Tibial nerve (tissue), 4 donors: ENCODE measurements around the gene MPHOSPH6. TPM values are rescaled to one million over a fixed set of nuclear protein-coding genes. Genes with fewer than 3 reads are reported as not detected.
"Not testable (repeated sequence)": the region's sequence is repeated elsewhere in the genome, so short reads cannot be mapped to it uniquely, and the experiment has no call there.

Experiments
- DNase-seq, 2 donors: peaks; one replicate each; pipeline ENCODE4 v3.0.0-alpha.2; 2019; ENCODE audit warnings: low spot score in 2 of 2
- H3K27ac ChIP-seq, 4 donors: fragments of 200-600 bp; sonication (generic) in 3 of 4; one replicate each; pipeline ENCODE4 v1.5.1; 2017 to 2019; ENCODE audit warnings: mild to moderate bottlenecking in 1 of 4
- H3K27me3 ChIP-seq, 2 donors: fragments of 200-600 bp; sonication (generic) in 1 of 2; one replicate each; pipeline versions ENCODE4 v1.5.1 to v1.6.0; 2017 to 2019
- H3K36me3 ChIP-seq, 3 donors: fragments of 200-600 bp; sonication (generic); one replicate each; pipeline ENCODE4 v1.5.1; 2018 to 2019
- H3K4me1 ChIP-seq, 4 donors: fragments of 200-600 bp; sonication (generic) in 3 of 4; one replicate each; pipeline ENCODE4 v1.5.1; 2017 to 2019
- H3K4me3 ChIP-seq, 4 donors: fragments of 200-600 bp; sonication (generic) in 3 of 4; one replicate each; pipeline ENCODE4 v1.5.1; 2017 to 2019; ENCODE audit warnings: mild to moderate bottlenecking in 1 of 4, moderate library complexity in 1 of 4
- H3K9me3 ChIP-seq, 4 donors: fragments of 200-600 bp; sonication (generic) in 3 of 4; one replicate each; pipeline ENCODE4 v1.5.1; 2017 to 2019
- EP300 ChIP-seq, 2 donors: sonication (generic); formaldehyde crosslinking; IDR thresholded peaks; one replicate each; pipeline ENCODE4 v1.6.1; 2017; ENCODE audit warnings: antibody characterized with exemption in 2 of 2, mild to moderate bottlenecking in 1 of 2
- POLR2A ChIP-seq, 2 donors: fragments of 450-650 bp; IDR thresholded peaks; one replicate each; pipeline ENCODE4 v1.6.1; 2017; ENCODE audit warnings: antibody characterized with exemption in 2 of 2, mild to moderate bottlenecking in 2 of 2, moderate library complexity in 2 of 2
- WGBS, 2 donors: methylation state at CpG; one replicate each; pipeline ENCODE4 v1.1.5; 2018; 5-methylcytosine and 5-hydroxymethylcytosine counted together
- total RNA-seq, 4 donors: library from RNA; depleted of rRNA; stranded (reverse); fragments of >200 nt; gene quantifications; one replicate each; pipeline ENCODE4 v1.1.0, GENCODE V29; 2016
- TF ChIP-seq, protein P1 (sequence below), 5 experiments: fragments of 200-600 bp in 3 of 5; fragments of 450-650 bp in 2 of 5; sonication (generic) in 3 of 5; IDR thresholded peaks; one replicate each; pipeline ENCODE4 v1.5.1; 2016 to 2019; ENCODE audit warnings: antibody characterized with exemption in 5 of 5, mild to moderate bottlenecking in 3 of 5, moderate library complexity in 2 of 5

The MPHOSPH6 gene, protein sequence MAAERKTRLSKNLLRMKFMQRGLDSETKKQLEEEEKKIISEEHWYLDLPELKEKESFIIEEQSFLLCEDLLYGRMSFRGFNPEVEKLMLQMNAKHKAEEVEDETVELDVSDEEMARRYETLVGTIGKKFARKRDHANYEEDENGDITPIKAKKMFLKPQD
- total RNA-seq, result 10 to 100 TPM in 3 of 4 donors, 1 to 10 TPM in 1; 9.4 to 48.3 (median 29.7) TPM

DNA sequence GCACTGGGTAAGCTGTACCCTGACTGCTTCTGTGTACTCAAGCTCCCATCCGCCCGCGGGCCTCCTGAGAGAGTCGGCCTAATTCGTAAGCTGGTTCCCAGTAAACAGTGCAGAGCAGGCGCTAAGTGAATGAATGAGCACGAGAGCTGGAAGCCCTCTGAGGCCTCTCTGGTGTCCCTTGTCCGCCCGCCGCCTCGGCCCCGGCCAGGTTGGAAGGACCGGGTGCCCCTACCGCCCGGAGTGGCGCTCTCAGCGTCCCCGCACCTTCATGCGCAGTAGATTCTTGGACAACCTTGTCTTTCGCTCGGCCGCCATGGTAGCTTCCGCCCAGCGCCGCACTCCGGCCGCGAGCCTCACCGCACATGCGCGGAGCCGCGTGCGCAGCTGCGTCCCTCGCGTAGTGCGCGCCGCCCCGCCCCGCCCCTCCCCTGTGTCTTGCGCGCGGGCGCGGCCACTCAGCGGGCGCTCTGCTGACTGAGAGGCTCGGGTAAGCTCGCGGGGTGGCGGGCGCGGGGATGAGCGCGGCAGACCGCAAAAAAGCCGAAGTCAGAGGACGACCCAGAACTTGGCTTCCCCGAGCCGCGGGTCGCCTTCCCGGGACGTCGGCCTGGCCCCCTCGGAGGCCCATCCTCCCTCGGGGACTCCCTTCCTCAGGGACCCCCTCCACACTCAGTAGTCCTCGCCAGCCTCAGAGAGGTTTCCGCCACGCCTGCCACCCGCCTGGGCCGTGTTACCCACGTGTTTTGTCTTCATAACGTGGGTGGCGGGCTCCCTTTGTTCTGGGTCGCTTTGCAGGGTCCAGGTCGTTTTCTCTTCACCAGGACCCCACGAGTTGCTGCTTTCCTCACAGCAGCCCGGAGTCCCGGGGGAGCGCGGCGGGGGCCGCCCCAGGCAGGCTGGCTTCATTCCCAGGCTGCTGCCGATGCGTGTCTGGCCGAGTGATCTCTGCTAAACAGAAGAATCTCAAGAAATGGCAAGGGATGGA is at the start of gene MPHOSPH6:
TSS of gene MPHOSPH6 (minus strand) at position 364 of the 985 bp plus-strand sequence. CDS start at position 315, 49 bp downstream.
- peak; percentile 45 for TF ChIP-seq POLR2A (IDR thresholded peaks at IDR 0.05)
- peak in 1 of 2 donors; percentile 70 for TF ChIP-seq EP300 (IDR thresholded peaks at IDR 0.05)
- TF ChIP-seq, protein P1, sequence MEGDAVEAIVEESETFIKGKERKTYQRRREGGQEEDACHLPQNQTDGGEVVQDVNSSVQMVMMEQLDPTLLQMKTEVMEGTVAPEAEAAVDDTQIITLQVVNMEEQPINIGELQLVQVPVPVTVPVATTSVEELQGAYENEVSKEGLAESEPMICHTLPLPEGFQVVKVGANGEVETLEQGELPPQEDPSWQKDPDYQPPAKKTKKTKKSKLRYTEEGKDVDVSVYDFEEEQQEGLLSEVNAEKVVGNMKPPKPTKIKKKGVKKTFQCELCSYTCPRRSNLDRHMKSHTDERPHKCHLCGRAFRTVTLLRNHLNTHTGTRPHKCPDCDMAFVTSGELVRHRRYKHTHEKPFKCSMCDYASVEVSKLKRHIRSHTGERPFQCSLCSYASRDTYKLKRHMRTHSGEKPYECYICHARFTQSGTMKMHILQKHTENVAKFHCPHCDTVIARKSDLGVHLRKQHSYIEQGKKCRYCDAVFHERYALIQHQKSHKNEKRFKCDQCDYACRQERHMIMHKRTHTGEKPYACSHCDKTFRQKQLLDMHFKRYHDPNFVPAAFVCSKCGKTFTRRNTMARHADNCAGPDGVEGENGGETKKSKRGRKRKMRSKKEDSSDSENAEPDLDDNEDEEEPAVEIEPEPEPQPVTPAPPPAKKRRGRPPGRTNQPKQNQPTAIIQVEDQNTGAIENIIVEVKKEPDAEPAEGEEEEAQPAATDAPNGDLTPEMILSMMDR (IDR thresholded peaks at IDR 0.05), result peak in 2 of 5 experiments; percentile 39 to 48
- Histone ChIP-seq H3K27me3 (no peaks in the 10 kb centered on the region), H3K9me3 (no peaks in the 10 kb centered on the region), H3K4me1 (peaks cover 0 to 19% (median 3%) of the 10 kb centered on the region in 4 donors), H3K27ac (peak within 1 kb of the TSS; percentile 47 to 85 (median 78)), H3K36me3 (peaks cover 0 to 25% (median 0%) of the 10 kb centered on the region in 3 donors), H3K4me3 (peak within 1 kb of the TSS; percentile 39 to 95 (median 74))
- DNase-seq, result peak; percentile 82 to 86
- WGBS, 2 donors, result 0 to 1% methylated on average over 39 to 65 of the region's 89 CpGs

DNA sequence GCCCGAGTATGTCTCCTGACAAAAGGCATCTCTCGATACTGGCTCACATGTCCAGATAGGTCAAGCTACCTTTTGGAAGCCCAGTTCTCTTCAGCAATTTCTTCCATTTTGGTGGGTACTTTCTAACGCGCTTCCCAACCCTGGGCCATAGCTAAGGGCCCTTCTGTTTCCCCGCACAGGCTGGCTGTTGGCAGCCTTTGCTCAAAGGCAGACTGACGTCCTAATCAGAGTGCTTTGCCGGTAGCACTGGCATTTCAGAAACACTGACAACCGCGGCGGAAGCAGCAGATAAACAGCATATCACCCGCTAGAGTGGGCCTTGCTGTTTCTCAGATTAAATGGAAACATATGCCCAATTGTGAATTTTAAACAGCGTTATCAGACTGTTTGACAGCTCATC is 49.3 kb upstream of the MPHOSPH6 start:
- no peak for DNase-seq
- Histone ChIP-seq H3K36me3 (no peaks in the 10 kb centered on the region), H3K4me1 (no peaks in the 10 kb centered on the region), H3K27me3 (no peaks in the 10 kb centered on the region), H3K4me3 (no peak overlapping the region), H3K27ac (no peak overlapping the region), H3K9me3 (no peaks in the 10 kb centered on the region)
- TF ChIP-seq, protein P1 (IDR thresholded peaks at IDR 0.05), result no peak
- TF ChIP-seq POLR2A (IDR thresholded peaks at IDR 0.05), result no peak
- WGBS, 2 donors, result 84 to 87% methylated on average over 12 of the region's 12 CpGs

DNA sequence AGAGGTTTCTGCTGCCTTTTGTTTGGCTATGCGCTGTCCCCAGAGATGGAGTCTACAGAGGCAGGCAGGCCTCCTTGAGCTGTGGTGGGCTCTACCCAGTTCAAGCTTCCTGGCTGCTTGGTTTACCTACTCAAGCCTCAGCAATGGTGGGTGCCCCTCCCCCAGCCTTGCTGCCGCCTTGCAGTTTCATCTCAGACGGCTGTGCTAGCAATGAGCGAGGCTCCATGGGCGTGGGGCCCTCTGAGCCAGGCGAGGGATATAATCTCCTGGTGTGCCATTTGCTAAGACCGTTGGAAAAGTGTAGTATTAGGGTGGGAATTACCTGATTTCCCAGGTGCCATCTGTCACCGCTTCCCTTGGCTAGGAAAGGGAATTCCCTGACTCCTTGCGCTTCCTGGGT is 39.3 kb upstream of the MPHOSPH6 start:
- not testable (repeated sequence) for H3K36me3 ChIP-seq, H3K27ac ChIP-seq, H3K4me1 ChIP-seq, DNase-seq, H3K4me3 ChIP-seq, H3K27me3 ChIP-seq
- peaks cover 0 to 15% (median 0%) of the 10 kb centered on the region in 4 donors for H3K9me3 ChIP-seq
- WGBS, 2 donors, result 86 to 92% methylated on average over 8 to 9 of the region's 9 CpGs

DNA sequence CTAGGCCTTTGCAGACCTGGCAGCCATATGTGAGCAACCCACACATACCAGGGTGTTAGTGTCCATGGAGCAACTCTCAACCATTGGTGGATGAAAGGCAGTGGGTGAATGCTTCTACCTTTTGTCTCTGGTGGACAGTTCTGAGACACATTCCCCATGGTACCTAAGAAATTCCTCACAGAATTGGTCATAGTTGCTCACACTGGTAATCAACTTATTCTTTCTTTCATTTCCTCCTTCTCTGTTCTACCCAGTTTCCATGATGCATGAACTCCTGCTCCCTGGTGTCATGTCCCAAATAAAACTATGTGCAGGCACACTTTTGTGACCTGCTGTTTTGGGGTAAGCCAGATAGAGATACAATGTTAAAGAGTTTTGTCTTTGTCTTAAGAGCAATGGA is 33.2 kb upstream of the MPHOSPH6 start:
- no peak overlapping the region for H3K4me3 ChIP-seq
- no peak for DNase-seq
- no peaks in the 10 kb centered on the region for H3K36me3 ChIP-seq
- H3K27me3 ChIP-seq, result no peaks in the 10 kb centered on the region
- no peak overlapping the region for H3K27ac ChIP-seq
- no peaks in the 10 kb centered on the region for H3K4me1 ChIP-seq
- no peaks in the 10 kb centered on the region for H3K9me3 ChIP-seq
- TF ChIP-seq, protein P1 (IDR thresholded peaks at IDR 0.05), result no peak
- no peak for TF ChIP-seq POLR2A (IDR thresholded peaks at IDR 0.05)
- no peak for TF ChIP-seq EP300 (IDR thresholded peaks at IDR 0.05)

DNA sequence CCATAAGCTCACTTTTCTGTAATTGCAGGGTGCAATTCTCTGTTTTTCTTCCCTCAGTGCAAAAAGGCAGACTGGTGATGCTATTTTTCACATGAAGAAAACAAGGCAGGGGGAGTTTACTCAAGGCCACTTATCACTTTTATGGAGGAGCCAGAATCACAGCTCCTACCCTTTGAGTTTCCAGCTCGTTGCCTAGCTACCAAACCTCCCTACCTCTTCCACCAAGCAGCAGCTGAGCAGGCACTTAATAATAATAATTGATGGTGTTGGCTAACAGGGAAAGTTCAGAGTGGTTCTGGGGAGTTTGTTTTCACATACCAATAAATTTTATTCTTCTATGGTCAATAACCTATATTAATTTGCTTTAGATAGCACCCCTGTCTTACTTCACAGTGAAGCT is 31.9 kb upstream of the MPHOSPH6 start:
- no peak overlapping the region for H3K27ac ChIP-seq
- H3K4me1 ChIP-seq, result no peaks in the 10 kb centered on the region
- no peak overlapping the region for H3K4me3 ChIP-seq
- no peaks in the 10 kb centered on the region for H3K9me3 ChIP-seq
- H3K36me3 ChIP-seq, result no peaks in the 10 kb centered on the region
- TF ChIP-seq, protein P1 (IDR thresholded peaks at IDR 0.05), result no peak
- TF ChIP-seq POLR2A (IDR thresholded peaks at IDR 0.05) (no peak), EP300 (IDR thresholded peaks at IDR 0.05) (no peak)
- 38 to 50% methylated on average over 1 of the region's 1 CpG for WGBS, 2 donors
- DNase-seq, result no peak
- no peaks in the 10 kb centered on the region for H3K27me3 ChIP-seq
